GM18951 (cell line): Measurements from ENCODE around the gene CALCR.

Experiments
- POLR2A ChIP-seq: IDR thresholded peaks from 4 replicates; pipeline ENCODE4 v1.6.1; 2011; ENCODE audit warnings: mild to moderate bottlenecking; ENCODE audit not compliant: insufficient read length, insufficient read depth; ENCODE audit errors: extremely low read depth
- in situ Hi-C: fragments of 300-500 bp; cut with MboI; formaldehyde crosslinking; loops from one replicate; pipeline ENCODE4 v1.12.0; 2022; ENCODE audit warnings: low sequenced_read_pairs, mixed read lengths, inconsistent platforms; ENCODE audit not compliant: unreplicated experiment

The CALCR gene

GRCh38 chr7:93448176-93448575 is 126.3 kb downstream of the CALCR start:
- in situ Hi-C loops = no loop called here
- no peak for TF ChIP-seq POLR2A

DNA sequence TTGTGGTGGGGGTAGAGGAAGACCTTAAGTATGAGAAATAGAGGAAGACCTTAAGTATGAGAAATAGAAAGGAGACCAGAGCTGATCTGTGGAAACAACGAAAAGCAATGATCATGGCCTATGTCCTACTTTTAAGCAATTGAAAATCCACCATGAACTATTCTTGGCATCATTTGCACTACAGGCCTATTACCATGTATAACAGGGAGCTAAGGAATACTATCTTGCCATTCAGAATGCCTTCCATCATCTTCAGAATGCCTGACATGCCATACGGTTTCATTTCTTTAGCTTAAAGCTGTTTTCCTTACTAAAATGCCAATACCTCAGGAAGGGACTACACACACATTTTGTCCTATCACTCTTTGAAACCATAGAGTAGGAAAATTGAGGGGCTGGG is 127.0 kb downstream of the CALCR start:
- no peak for TF ChIP-seq POLR2A
- in situ Hi-C loops = no loop called here

- TF ChIP-seq POLR2A = no peak
- in situ Hi-C loops = no loop called here
Observed at GRCh38 chr7:93442478-93443224, 131.9 kb downstream of the CALCR start.

GRCh38 chr7:93435791-93436190 is 138.7 kb downstream of the CALCR start:
- TF ChIP-seq POLR2A = no peak
- in situ Hi-C loops = no loop called here

GRCh38 chr7:93432130-93432529 is 142.4 kb downstream of the CALCR start:
- in situ Hi-C loops = no loop called here
- no peak for TF ChIP-seq POLR2A

DNA sequence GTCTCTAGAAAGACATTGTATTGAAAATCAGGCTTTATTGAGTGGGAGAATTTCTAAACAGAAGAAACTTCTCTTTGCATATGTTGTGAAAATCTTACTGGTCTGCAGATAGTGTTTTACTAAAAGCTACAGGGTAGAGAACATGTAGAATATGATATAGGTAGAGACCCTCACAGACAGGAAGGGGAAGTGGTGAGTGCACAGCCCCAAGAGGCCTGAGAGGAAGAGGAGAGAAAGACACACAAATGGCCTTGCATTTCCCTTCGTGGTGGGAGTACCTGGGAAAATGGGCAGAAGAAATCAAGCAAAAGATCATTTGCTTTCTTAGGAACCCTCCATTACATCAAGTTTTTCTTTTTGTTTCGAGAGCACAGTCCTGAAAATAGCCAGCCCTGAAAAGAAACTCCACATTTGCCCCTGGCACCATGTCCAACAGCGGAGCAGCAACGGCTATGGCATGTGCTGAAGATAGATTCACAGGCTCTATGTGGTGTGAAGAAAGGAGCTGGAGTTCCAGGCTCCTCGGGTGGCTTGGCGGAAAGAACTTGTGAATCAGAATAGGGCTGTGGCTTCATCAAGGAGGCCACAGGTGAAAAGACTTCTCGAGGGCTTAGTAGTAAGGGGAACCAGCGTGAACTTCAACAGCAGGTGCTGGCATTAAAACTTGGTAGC is 143.5 kb downstream of the CALCR start:
- in situ Hi-C loops = no loop called here
- no peak for TF ChIP-seq POLR2A

- in situ Hi-C loops = no loop called here
- no peak for TF ChIP-seq POLR2A
Observed at GRCh38 chr7:93429563-93429962, 145.0 kb downstream of the CALCR start.

DNA sequence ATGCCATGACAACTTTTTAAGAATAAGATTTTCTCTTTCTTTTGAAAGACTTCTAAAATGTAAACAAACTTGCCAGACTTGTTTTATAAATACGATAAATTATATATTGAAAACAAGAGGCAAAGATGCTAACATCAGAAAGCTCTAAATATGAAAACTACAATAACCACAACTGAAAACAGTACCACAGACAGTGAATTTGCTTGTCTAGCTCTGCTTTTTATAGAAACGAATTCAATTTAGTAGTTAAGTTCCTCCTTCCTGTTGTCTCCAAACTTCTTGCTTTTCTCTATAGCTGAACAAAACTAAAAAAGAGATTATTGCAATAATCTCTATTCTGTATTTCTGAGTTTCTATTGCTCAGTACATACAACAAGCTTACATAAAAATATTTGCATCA is 147.4 kb downstream of the CALCR start:
- in situ Hi-C loops = no loop called here
- no peak for TF ChIP-seq POLR2A

GRCh38 chr7:93426155-93426696 is 148.3 kb downstream of the CALCR start:
- no peak for TF ChIP-seq POLR2A
- in situ Hi-C loops = no loop called here

GRCh38 chr7:93414574-93414973 is 159.9 kb downstream of the CALCR start:
- in situ Hi-C loops = no loop called here
- TF ChIP-seq POLR2A = no peak

DNA sequence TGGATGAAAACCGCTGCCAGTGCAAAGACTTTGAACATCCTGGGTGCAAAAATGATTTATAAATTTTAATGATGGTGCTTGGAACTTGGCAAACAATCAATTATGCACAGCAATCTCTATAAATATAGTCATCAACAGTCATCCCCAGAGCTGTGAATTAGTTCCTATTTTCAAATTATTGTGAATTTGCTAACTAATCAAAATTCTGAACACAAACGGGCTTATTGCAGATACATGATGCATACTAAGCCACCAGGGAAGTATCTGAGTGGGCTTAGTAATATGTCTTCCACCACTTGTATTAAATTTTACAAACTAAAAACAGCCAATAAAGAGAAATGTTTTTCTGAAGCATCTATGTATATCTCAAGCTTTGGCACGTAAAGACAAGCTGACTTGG is 165.2 kb downstream of the CALCR start:
- in situ Hi-C loops = no loop called here
- TF ChIP-seq POLR2A = no peak

DNA sequence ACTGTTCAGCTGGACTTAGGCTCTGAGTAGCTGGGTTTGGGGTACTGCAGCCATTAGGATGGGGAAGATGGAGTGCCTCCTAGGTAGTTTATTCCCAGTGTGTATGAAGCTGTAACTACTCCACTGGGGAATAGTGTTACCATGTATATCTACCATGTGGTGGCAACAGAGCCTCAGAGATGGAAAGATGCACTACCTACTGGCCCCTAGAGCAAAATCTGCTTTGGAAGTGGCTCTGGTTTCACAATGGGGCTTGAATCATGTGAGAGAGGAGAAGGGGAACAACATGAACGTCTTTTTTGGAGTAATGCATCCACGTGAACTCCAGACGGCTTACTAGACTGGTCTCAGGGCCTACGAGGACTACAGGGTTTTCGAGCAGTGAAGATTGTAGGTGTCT is 167.3 kb downstream of the CALCR start:
- no peak for TF ChIP-seq POLR2A
- in situ Hi-C loops = no loop called here

DNA sequence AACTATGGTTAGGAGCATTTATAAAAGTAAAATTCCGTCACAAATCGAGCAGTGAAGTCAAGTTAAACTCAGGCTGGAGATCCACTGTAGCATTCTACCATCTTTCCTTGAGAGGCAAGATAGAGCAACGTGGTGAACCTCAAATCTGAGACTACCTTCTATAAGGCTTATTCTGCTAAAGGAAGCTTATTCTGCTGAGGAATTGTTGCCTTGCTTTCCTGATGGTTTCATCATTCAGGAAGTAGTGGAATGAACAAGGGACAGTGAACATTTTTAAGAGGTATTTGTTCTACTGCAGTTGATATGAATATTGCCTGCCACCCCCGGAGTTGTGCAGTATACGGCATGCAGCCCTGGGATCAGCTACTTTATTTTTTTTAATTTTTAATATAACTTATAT is 171.6 kb downstream of the CALCR start:
- no peak for TF ChIP-seq POLR2A
- in situ Hi-C loops = no loop called here

DNA sequence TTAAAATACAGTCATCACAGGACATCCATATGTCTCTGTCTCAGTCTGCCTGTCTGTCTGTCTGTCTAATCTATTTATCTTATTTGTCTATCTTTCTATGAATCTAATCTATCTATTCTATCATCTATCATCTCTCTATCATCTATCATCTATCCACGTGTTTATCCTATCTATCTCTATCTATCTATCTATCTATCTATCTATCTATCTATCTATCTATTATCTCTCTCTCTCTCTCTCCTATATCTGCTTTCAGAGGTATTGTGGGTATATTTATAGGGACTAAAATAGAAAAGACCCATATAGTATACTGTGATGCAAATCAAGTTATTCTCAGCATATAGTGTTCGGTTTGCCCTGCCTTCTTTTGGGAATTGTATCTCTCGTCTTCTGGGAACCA is 174.9 kb downstream of the CALCR start:
- in situ Hi-C loops = no loop called here
- no peak for TF ChIP-seq POLR2A

DNA sequence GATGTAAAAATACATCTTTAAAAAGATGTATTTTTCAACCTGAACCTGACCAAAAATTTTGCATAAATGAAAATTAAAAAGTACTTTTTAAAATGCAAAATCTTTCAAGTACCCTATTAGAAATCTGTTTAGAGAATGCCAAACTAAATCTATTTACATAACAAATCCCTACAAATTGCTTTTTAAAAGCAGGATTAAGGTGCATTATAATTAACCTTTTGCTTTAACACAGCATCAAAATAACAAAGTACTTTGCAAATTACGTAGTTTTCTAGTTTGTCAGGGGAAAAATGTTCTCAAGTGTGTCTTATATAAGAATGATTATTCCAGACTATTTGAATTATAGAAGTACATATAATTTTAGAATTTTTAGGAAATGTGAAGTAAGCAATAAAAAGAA is 181.5 kb downstream of the CALCR start:
- TF ChIP-seq POLR2A = no peak

GRCh38 chr7:93390660-93391059 is 183.9 kb downstream of the CALCR start:
- in situ Hi-C loops = no loop called here
- TF ChIP-seq POLR2A = no peak

More for the DNA sequence above, 181.5 kb downstream of the CALCR start:
- in situ Hi-C loops = no loop called here
